Lower leg skin (tissue), 3 donors: ENCODE results near the gene HMG20B.

Experiments
- POLR2A ChIP-seq, 2 donors: fragments of 450-650 bp; IDR thresholded peaks; one replicate each; pipeline ENCODE4 v1.6.1; 2016 to 2017; ENCODE audit warnings: antibody characterized with exemption in 2 of 2, mild to moderate bottlenecking in 1 of 2, moderate library complexity in 1 of 2
- TF ChIP-seq, protein P1 (sequence below), 3 donors: fragments of 450-650 bp; IDR thresholded peaks; one replicate each; pipeline ENCODE4 v1.5.1; 2016; ENCODE audit warnings: antibody characterized with exemption in 3 of 3, mild to moderate bottlenecking in 3 of 3, moderate library complexity in 2 of 3

DNA sequence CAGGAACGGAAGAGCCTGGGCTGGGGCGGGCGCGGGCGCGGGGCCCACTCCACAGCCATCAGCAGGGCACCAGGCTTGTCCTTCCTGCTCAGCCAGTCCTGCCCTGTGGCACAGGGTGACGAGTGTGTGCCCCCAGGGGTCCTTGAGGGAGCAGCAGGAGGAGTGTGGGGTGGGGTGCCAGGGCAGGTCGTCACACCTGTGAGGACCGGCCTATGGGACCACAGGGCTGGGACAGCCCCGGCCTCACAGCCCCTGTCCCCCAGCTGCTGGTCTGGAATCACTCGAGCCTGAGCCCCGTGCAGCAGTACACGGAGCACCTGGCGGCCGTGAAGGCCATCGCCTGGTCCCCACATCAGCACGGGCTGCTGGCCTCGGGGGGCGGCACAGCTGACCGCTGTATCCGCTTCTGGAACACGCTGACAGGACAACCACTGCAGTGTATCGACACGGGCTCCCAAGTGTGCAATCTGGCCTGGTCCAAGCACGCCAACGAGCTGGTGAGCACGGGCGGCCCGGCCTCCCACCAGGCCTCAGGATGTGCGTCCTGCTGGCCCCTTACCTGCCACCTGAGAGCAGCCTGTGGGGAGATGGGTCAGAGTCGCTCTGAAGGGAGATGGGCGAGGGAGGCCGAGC lies 40.5 kb upstream of the HMG20B start:
- TF ChIP-seq, protein P1, sequence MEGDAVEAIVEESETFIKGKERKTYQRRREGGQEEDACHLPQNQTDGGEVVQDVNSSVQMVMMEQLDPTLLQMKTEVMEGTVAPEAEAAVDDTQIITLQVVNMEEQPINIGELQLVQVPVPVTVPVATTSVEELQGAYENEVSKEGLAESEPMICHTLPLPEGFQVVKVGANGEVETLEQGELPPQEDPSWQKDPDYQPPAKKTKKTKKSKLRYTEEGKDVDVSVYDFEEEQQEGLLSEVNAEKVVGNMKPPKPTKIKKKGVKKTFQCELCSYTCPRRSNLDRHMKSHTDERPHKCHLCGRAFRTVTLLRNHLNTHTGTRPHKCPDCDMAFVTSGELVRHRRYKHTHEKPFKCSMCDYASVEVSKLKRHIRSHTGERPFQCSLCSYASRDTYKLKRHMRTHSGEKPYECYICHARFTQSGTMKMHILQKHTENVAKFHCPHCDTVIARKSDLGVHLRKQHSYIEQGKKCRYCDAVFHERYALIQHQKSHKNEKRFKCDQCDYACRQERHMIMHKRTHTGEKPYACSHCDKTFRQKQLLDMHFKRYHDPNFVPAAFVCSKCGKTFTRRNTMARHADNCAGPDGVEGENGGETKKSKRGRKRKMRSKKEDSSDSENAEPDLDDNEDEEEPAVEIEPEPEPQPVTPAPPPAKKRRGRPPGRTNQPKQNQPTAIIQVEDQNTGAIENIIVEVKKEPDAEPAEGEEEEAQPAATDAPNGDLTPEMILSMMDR (IDR thresholded peaks at IDR 0.05), result no peak
- TF ChIP-seq POLR2A (IDR thresholded peaks at IDR 0.05), result no peak
